Ectodermal cell (in vitro differentiated cells): ENCODE results near the gene DHX8.

Experiments
- H3K27ac ChIP-seq: 2 replicates; pipeline ENCODE4 v1.7.0; 2013; ENCODE audit warnings: mild to moderate bottlenecking, low read depth, low read length; ENCODE audit not compliant: insufficient read depth, poor library complexity, severe bottlenecking
- H3K27me3 ChIP-seq: 2 replicates; pipeline ENCODE4 v1.7.0; 2013; ENCODE audit warnings: mild to moderate bottlenecking, low read length; ENCODE audit not compliant: insufficient read depth, control insufficient read depth, poor library complexity, severe bottlenecking
- H3K36me3 ChIP-seq: one replicate; pipeline ENCODE4 v1.7.0; 2013; ENCODE audit warnings: low read length; ENCODE audit not compliant: control insufficient read depth, insufficient read depth
- H3K4me1 ChIP-seq: one replicate; pipeline ENCODE4 v1.7.0; 2013; ENCODE audit warnings: low read length; ENCODE audit not compliant: control insufficient read depth, insufficient read depth
- H3K4me3 ChIP-seq: 2 replicates; pipeline ENCODE4 v1.7.0; 2013; ENCODE audit warnings: low read depth, low read length, control low read depth; ENCODE audit not compliant: insufficient read depth
- H3K9me3 ChIP-seq: 2 replicates; pipeline ENCODE4 v1.7.0; 2013; ENCODE audit warnings: mild to moderate bottlenecking, low read length, moderate library complexity; ENCODE audit not compliant: control insufficient read depth
- WGBS, 2 experiments: methylation state at CpG; one replicate each; pipeline ENCODE4 v1.1.7; 2013; ENCODE audit warnings: missing lambda C conversion rate in 2 of 2; 5-methylcytosine and 5-hydroxymethylcytosine counted together

DHX8 gene

GRCh38 chr17:43573579-43574321 lies 90.0 kb downstream of the DHX8 start:
- Histone ChIP-seq H3K27me3 (no peaks in the 10 kb centered on the region), H3K36me3 (no peaks in the 10 kb centered on the region), H3K27ac (no peak overlapping the region), H3K4me3 (no peak overlapping the region), H3K4me1 (peaks cover 15% of the 10 kb centered on the region), H3K9me3 (no peaks in the 10 kb centered on the region)
- 69 to 74% methylated on average over 7 of the region's 7 CpGs for WGBS, 2 experiments

- H3K27ac ChIP-seq: no peak overlapping the region
- WGBS, 2 experiments: 89 to 90% methylated on average over 13 of the region's 13 CpGs
Observed at GRCh38 chr17:43574348-43574747, 90.6 kb downstream of the DHX8 start.

GRCh38 chr17:43574896-43575525 lies 91.2 kb downstream of the DHX8 start:
- Histone ChIP-seq H3K4me1 (peaks cover 21% of the 10 kb centered on the region), H3K27ac (no peak overlapping the region)
- WGBS, 2 experiments: 74 to 79% methylated on average over 4 to 5 of the region's 5 CpGs

More at GRCh38 chr17:43574348-43574747, 90.6 kb downstream of the DHX8 start:
- H3K27me3 ChIP-seq: no peaks in the 10 kb centered on the region
- H3K4me1 ChIP-seq: peaks cover 21% of the 10 kb centered on the region
- H3K9me3 ChIP-seq: no peaks in the 10 kb centered on the region
- no peaks in the 10 kb centered on the region for H3K36me3 ChIP-seq
- H3K4me3 ChIP-seq: no peak overlapping the region

More at GRCh38 chr17:43574896-43575525, 91.2 kb downstream of the DHX8 start:
- Histone ChIP-seq H3K27me3 (no peaks in the 10 kb centered on the region), H3K4me3 (no peak overlapping the region), H3K36me3 (no peaks in the 10 kb centered on the region), H3K9me3 (no peaks in the 10 kb centered on the region)
